IPS DF 6.9 (cell line): ENCODE results near the gene CFAP210.
A peak's percentile ranks its signal among the peaks of the same experiment; 100 is the strongest.
"Not testable (repeated sequence)": the region's sequence is repeated elsewhere in the genome, so short reads cannot be mapped to it uniquely, and the experiment has no call there.

ENCODE experiments used
- DNase-seq: peaks from one replicate; pipeline ENCODE4 v3.0.0-alpha.2; 2013; ENCODE audit warnings: low read depth, low spot score
- H3K27ac ChIP-seq: one replicate; pipeline ENCODE4 v1.5.1; 2013; ENCODE audit warnings: low read length, control low read depth
- H3K27me3 ChIP-seq: 2 replicates; pipeline ENCODE4 v1.6.1; 2013; ENCODE audit warnings: mild to moderate bottlenecking, low read length; ENCODE audit not compliant: control insufficient read depth, insufficient read depth
- H3K36me3 ChIP-seq: 2 replicates; pipeline ENCODE4 v1.6.1; 2013; ENCODE audit warnings: low read length; ENCODE audit not compliant: control insufficient read depth, insufficient read depth
- H3K4me1 ChIP-seq: 2 replicates; pipeline ENCODE4 v1.6.1; 2013; ENCODE audit warnings: low read length; ENCODE audit not compliant: control insufficient read depth, insufficient read depth
- H3K4me3 ChIP-seq: 2 replicates; pipeline ENCODE4 v1.5.1; 2013; ENCODE audit warnings: mild to moderate bottlenecking, low read length
- H3K9me3 ChIP-seq: 2 replicates; pipeline ENCODE4 v1.6.1; 2013; ENCODE audit warnings: low read length, inconsistent platforms; ENCODE audit not compliant: control insufficient read depth, insufficient read depth
- WGBS: extraction: QIAGEN DNeasy Blood & Tissue Kit; methylation state at CpG from one replicate; pipeline ENCODE4 v1.1.7; 2013; ENCODE audit warnings: mixed read lengths, missing lambda C conversion rate; ENCODE audit not compliant: insufficient read length, insufficient coverage; 5-methylcytosine and 5-hydroxymethylcytosine counted together

The CFAP210 gene

GRCh38 chr2:169712791-169713227 lies 18.6 kb upstream of the CFAP210 start:
- H3K9me3 ChIP-seq: no peaks in the 10 kb centered on the region
- no CpG with 5 or more reads among the region's 9 CpGs for WGBS

GRCh38 chr2:169711751-169712509 lies 17.7 kb upstream of the CFAP210 start:
- Histone ChIP-seq H3K27me3 (no peaks in the 10 kb centered on the region), H3K9me3 (no peaks in the 10 kb centered on the region), H3K4me1 (0 out of 2 replicates have a peak, but pooled peaks cover 1% of the 10 kb centered on the region), H3K4me3 (no peak overlapping the region), H3K27ac (no peak overlapping the region), H3K36me3 (no peaks in the 10 kb centered on the region)
- WGBS: no CpG with 5 or more reads among the region's 7 CpGs
- DNase-seq: no peak

More at GRCh38 chr2:169712791-169713227, 18.6 kb upstream of the CFAP210 start:
- no peak for DNase-seq
- Histone ChIP-seq H3K27ac (no peak overlapping the region), H3K36me3 (no peaks in the 10 kb centered on the region), H3K4me3 (no peak overlapping the region), H3K4me1 (0 out of 2 replicates have a peak, but pooled peaks cover 1% of the 10 kb centered on the region), H3K27me3 (no peaks in the 10 kb centered on the region)

GRCh38 chr2:169709981-169710380 lies 15.8 kb upstream of the CFAP210 start:
- Histone ChIP-seq H3K9me3 (no peaks in the 10 kb centered on the region), H3K36me3 (no peaks in the 10 kb centered on the region), H3K27me3 (no peaks in the 10 kb centered on the region), H3K4me1 (no peaks in the 10 kb centered on the region), H3K4me3 (no peak overlapping the region), H3K27ac (no peak overlapping the region)
- WGBS: no CpG with 5 or more reads among the region's 1 CpG
- no peak for DNase-seq

- no CpG with 5 or more reads among the region's 1 CpG for WGBS
- Histone ChIP-seq H3K4me3 (no peak overlapping the region), H3K36me3 (no peaks in the 10 kb centered on the region), H3K9me3 (no peaks in the 10 kb centered on the region), H3K27ac (no peak overlapping the region), H3K27me3 (no peaks in the 10 kb centered on the region), H3K4me1 (no peaks in the 10 kb centered on the region)
- DNase-seq: no peak
Observed at GRCh38 chr2:169709331-169709730, 15.1 kb upstream of the CFAP210 start.

- no peaks in the 10 kb centered on the region for H3K4me1 ChIP-seq
- WGBS: no CpG with 5 or more reads among the region's 2 CpGs
- no peak overlapping the region for H3K27ac ChIP-seq
- DNase-seq: no peak
- H3K9me3 ChIP-seq: no peaks in the 10 kb centered on the region
- no peak overlapping the region for H3K4me3 ChIP-seq
- H3K27me3 ChIP-seq: no peaks in the 10 kb centered on the region
- H3K36me3 ChIP-seq: no peaks in the 10 kb centered on the region
Observed at GRCh38 chr2:169707626-169708025, 13.4 kb upstream of the CFAP210 start.

- no peak overlapping the region for H3K27ac ChIP-seq
- H3K4me3 ChIP-seq: no peak overlapping the region
- WGBS: no CpG with 5 or more reads among the region's 2 CpGs
- no peaks in the 10 kb centered on the region for H3K36me3 ChIP-seq
- no peaks in the 10 kb centered on the region for H3K9me3 ChIP-seq
- DNase-seq: no peak
- no peaks in the 10 kb centered on the region for H3K4me1 ChIP-seq
- H3K27me3 ChIP-seq: no peaks in the 10 kb centered on the region
Observed at GRCh38 chr2:169705927-169706326, 11.7 kb upstream of the CFAP210 start.

GRCh38 chr2:169704160-169704708 lies 10.0 kb upstream of the CFAP210 start:
- Histone ChIP-seq H3K9me3 (no peaks in the 10 kb centered on the region), H3K4me3 (no peak overlapping the region), H3K27me3 (no peaks in the 10 kb centered on the region), H3K27ac (no peak overlapping the region), H3K4me1 (no peaks in the 10 kb centered on the region), H3K36me3 (no peaks in the 10 kb centered on the region)
- no CpG with 5 or more reads among the region's 1 CpG for WGBS
- no peak for DNase-seq

- Histone ChIP-seq H3K27me3 (no peaks in the 10 kb centered on the region), H3K36me3 (no peaks in the 10 kb centered on the region), H3K4me1 (no peaks in the 10 kb centered on the region), H3K9me3 (no peaks in the 10 kb centered on the region), H3K27ac (no peak overlapping the region), H3K4me3 (no peak overlapping the region)
- WGBS: no CpG with 5 or more reads among the region's 3 CpGs
- DNase-seq: no peak
Observed at GRCh38 chr2:169702996-169703395, 8.8 kb upstream of the CFAP210 start.

- H3K4me3 ChIP-seq, H3K9me3 ChIP-seq, H3K27ac ChIP-seq, DNase-seq, H3K36me3 ChIP-seq, H3K27me3 ChIP-seq, H3K4me1 ChIP-seq: not testable (repeated sequence)
- WGBS: no CpG with 5 or more reads among the region's 2 CpGs
Observed at GRCh38 chr2:169699173-169699572, 5.0 kb upstream of the CFAP210 start.

- no peak for DNase-seq
- Histone ChIP-seq H3K9me3 (no peaks in the 10 kb centered on the region), H3K4me3 (no peak overlapping the region), H3K27ac (no peak overlapping the region), H3K4me1 (no peaks in the 10 kb centered on the region), H3K27me3 (no peaks in the 10 kb centered on the region), H3K36me3 (no peaks in the 10 kb centered on the region)
Observed at GRCh38 chr2:169696381-169696780, 2.2 kb upstream of the CFAP210 start.

GRCh38 chr2:169694894-169695260 lies 672 bp upstream of the CFAP210 start:
- Histone ChIP-seq H3K9me3 (no peaks in the 10 kb centered on the region), H3K4me3 (peak overlapping the region; percentile 84; the same call in 1 of the 2 replicates), H3K36me3 (no peaks in the 10 kb centered on the region), H3K27ac (no peak overlapping the region), H3K27me3 (no peaks in the 10 kb centered on the region), H3K4me1 (no peaks in the 10 kb centered on the region)
- no peak for DNase-seq
- no CpG with 5 or more reads among the region's 8 CpGs for WGBS
